Jurkat, Clone E6-1 (cell line): ENCODE measurements around the gene MAGIX.

Experiments used
- DNase-seq: peaks from one replicate; pipeline ENCODE4 v3.0.0-alpha.2; 2011; ENCODE audit warnings: low read depth, low spot score
- H3K4me3 ChIP-seq: 2 replicates; pipeline ENCODE4 v1.5.1; 2011; ENCODE audit warnings: mild to moderate bottlenecking, low read length, control low read depth, moderate library complexity

Gene MAGIX

GRCh38 chrX:49198540-49199314 lies 36.2 kb downstream of the MAGIX start:
- no peak overlapping the region for H3K4me3 ChIP-seq
- DNase-seq = no peak

- no peak overlapping the region for H3K4me3 ChIP-seq
- DNase-seq = no peak
These were observed 36.7 kb downstream of the MAGIX start for GRCh38 chrX:49199315-49199595.

- peak; percentile 71 for DNase-seq
- peak within 1 kb of the TSS; percentile 43 for H3K4me3 ChIP-seq
These were observed 37.6 kb downstream of the MAGIX start, which contains the start of gene SYP for GRCh38 chrX:49199906-49200771. TSS of gene SYP (minus strand) at chrX:49200193. CDS start at chrX:49200186, 7 bp downstream.

- no peak overlapping the region for H3K4me3 ChIP-seq
- DNase-seq = no peak
These were observed 39.5 kb downstream of the MAGIX start for GRCh38 chrX:49202022-49202421.

GRCh38 chrX:49203536-49203935 lies 41.0 kb downstream of the MAGIX start:
- no peak for DNase-seq
- H3K4me3 ChIP-seq = no peak overlapping the region

GRCh38 chrX:49204017-49204416 lies 41.5 kb downstream of the MAGIX start:
- no peak for DNase-seq
- H3K4me3 ChIP-seq = no peak overlapping the region

GRCh38 chrX:49204709-49205108 lies 42.2 kb downstream of the MAGIX start:
- DNase-seq = no peak
- no peak overlapping the region for H3K4me3 ChIP-seq

- no peak for DNase-seq
- H3K4me3 ChIP-seq = no peak overlapping the region
These were observed 42.9 kb downstream of the MAGIX start for GRCh38 chrX:49205443-49205842.

GRCh38 chrX:49206543-49206942 lies 44.0 kb downstream of the MAGIX start:
- DNase-seq = no peak
- no peak overlapping the region for H3K4me3 ChIP-seq

- no peak overlapping the region for H3K4me3 ChIP-seq
- no peak for DNase-seq
These were observed 45.8 kb downstream of the MAGIX start for GRCh38 chrX:49208399-49208798.

- no peak overlapping the region for H3K4me3 ChIP-seq
- DNase-seq = no peak
These were observed 47.1 kb downstream of the MAGIX start for GRCh38 chrX:49209434-49210251.

- DNase-seq = no peak
- H3K4me3 ChIP-seq = no peak overlapping the region
These were observed 47.8 kb downstream of the MAGIX start for GRCh38 chrX:49210406-49210805.

- H3K4me3 ChIP-seq = no peak overlapping the region
- DNase-seq = no peak
These were observed 48.5 kb downstream of the MAGIX start for GRCh38 chrX:49211074-49211473.

GRCh38 chrX:49212209-49212608 lies 49.7 kb downstream of the MAGIX start:
- DNase-seq = no peak
- no peak overlapping the region for H3K4me3 ChIP-seq

- H3K4me3 ChIP-seq = no peak overlapping the region
- DNase-seq = no peak
These were observed 50.3 kb downstream of the MAGIX start for GRCh38 chrX:49212861-49213260.

GRCh38 chrX:49214416-49214815 lies 51.9 kb downstream of the MAGIX start:
- no peak for DNase-seq
- H3K4me3 ChIP-seq = no peak overlapping the region

- no peak for DNase-seq
These were observed 52.5 kb downstream of the MAGIX start for GRCh38 chrX:49214996-49215526.

More at GRCh38 chrX:49214996-49215526, 52.5 kb downstream of the MAGIX start:
- no peak overlapping the region for H3K4me3 ChIP-seq
